Left lung (tissue), 14 donors: ENCODE measurements around the gene C2orf78. TPM values are rescaled to one million over a fixed set of nuclear protein-coding genes. Genes with fewer than 3 reads are reported as not detected.
A peak's percentile ranks its signal among the peaks of the same experiment; 100 is the strongest.
"Not testable (repeated sequence)": the region's sequence is repeated elsewhere in the genome, so short reads cannot be mapped to it uniquely, and the experiment has no call there.

Experiments
- ATAC-seq: fragments of 200-7000 bp; cut with Tn5 transposase; one replicate; pipeline ENCODE4 v1.9.1; 2020; ENCODE audit warnings: moderate library complexity
- DNase-seq, 4 donors: peaks; one replicate each; pipeline ENCODE4 v3.0.0-alpha.2; 2013 to 2020
- H3K27ac ChIP-seq, 2 donors: fragments of 200-600 bp; sonication (generic) in 1 of 2; one replicate each; pipeline versions ENCODE4 v1.5.0 to v1.8.0; 2020 to 2021
- H3K27me3 ChIP-seq, 2 donors: fragments of 200-600 bp; sonication (generic) in 1 of 2; one replicate each; pipeline versions ENCODE4 v1.5.0 to v1.8.0; 2020 to 2021
- H3K36me3 ChIP-seq, 2 donors: fragments of 200-600 bp; sonication (generic) in 1 of 2; one replicate each; pipeline versions ENCODE4 v1.5.0 to v1.8.0; 2020 to 2021
- H3K4me1 ChIP-seq, 2 donors: fragments of 200-600 bp; one replicate each; pipeline ENCODE4 v1.8.0; 2021
- H3K4me3 ChIP-seq, 2 donors: fragments of 200-600 bp; sonication (generic) in 1 of 2; one replicate each; pipeline versions ENCODE4 v1.5.0 to v1.8.0; 2020 to 2021; ENCODE audit warnings: mild to moderate bottlenecking in 1 of 2
- H3K9me3 ChIP-seq, 2 donors: fragments of 200-600 bp; sonication (generic) in 1 of 2; one replicate each; pipeline versions ENCODE4 v1.5.0 to v1.8.0; 2020 to 2021
- CTCF ChIP-seq, 2 donors: fragments of 200-600 bp; sonication (generic) in 1 of 2; IDR thresholded peaks; one replicate each; pipeline versions ENCODE4 v1.5.0 to v1.8.0; 2021; ENCODE audit warnings: antibody characterized with exemption in 2 of 2
- intact Hi-C, 2 donors: fragments of 100-400 bp; cut with DNase I; formaldehyde crosslinking; loops; one replicate each; pipeline versions ENCODE4 v1.11.2 to v1.14.2; 2022
- long read RNA-seq, 12 donors: library from polyadenylated mRNA in 2 of 12; unstranded in 2 of 12; transcript quantifications; one replicate each; pipeline ENCODE4 v2.0.0 and lab custom pipeline, GENCODE V29; 2019 to 2026
- polyA plus RNA-seq, 6 donors: library from polyadenylated mRNA; unstranded; fragments of 120-200 nt; gene quantifications; one replicate each; pipeline ENCODE4 v1.2.1, GENCODE V29; 2013; ENCODE audit not compliant: insufficient read length in 6 of 6
- total RNA-seq, 2 donors: library from RNA; stranded (reverse); fragmentation: NEBNext Ultra II Directional; extraction: Animal tissue kit (Norgen Biotek cat#: 25700); gene quantifications; one replicate each; pipeline ENCODE4 v1.2.1, GENCODE V29; 2021
- donor health status: DM: no; HTN: yes; CAD: no.
- donor health status: DM: no; HTN: no; CAD: no.

C2orf78 gene
- total RNA-seq (not detected), polyA plus RNA-seq (not detected)
- long read RNA-seq, donor 1, result 0 reads
- long read RNA-seq, donor 2, result 0 reads
- long read RNA-seq, donor 3, result 0 reads
- long read RNA-seq, donor 4, result 0 reads
- long read RNA-seq, donor 5, result 0 reads
- long read RNA-seq, donor 6, result 0 reads
- long read RNA-seq, donor 7, result 0 reads
- long read RNA-seq, donor 8, result 0 reads
- long read RNA-seq, donor 9, result 0 reads
- long read RNA-seq, donor 10, result 0 reads
- long read RNA-seq, donor 11, result 0 reads
- long read RNA-seq, donor 12, result 0 reads

GRCh38 chr2:73783883-73784282 lies at the start of gene C2orf78:
C2orf78 (plus strand) TSS chr2:73784183; CDS start chr2:73784310, 127 bp downstream.
- DNase-seq, H3K4me3 ChIP-seq, intact Hi-C loops, H3K36me3 ChIP-seq, H3K27me3 ChIP-seq, H3K27ac ChIP-seq, ATAC-seq, H3K9me3 ChIP-seq: not testable (repeated sequence)
- H3K4me1 ChIP-seq, result peaks cover 1 to 10% of the 10 kb centered on the region in 2 donors

- ATAC-seq (no peak), DNase-seq (no peak)
- Histone ChIP-seq H3K36me3 (peaks cover 0 to 33% of the 10 kb centered on the region in 2 donors), H3K4me1 (peaks cover 10 to 12% of the 10 kb centered on the region in 2 donors), H3K4me3 (peak overlapping the region; percentile 48 to 83), H3K27me3 (no peaks in the 10 kb centered on the region), H3K27ac (peak overlapping the region; percentile 65 to 86), H3K9me3 (no peaks in the 10 kb centered on the region)
- intact Hi-C loops, result no loop called here
- no peak for TF ChIP-seq CTCF (IDR thresholded peaks at IDR 0.05)
These were observed 47.6 kb upstream of the C2orf78 start for GRCh38 chr2:73736378-73736777.

- peak; percentile 100 for ATAC-seq
- Histone ChIP-seq H3K4me3 (peak within 1 kb of the TSS; percentile 48 to 83), H3K27me3 (no peaks in the 10 kb centered on the region), H3K9me3 (no peaks in the 10 kb centered on the region), H3K36me3 (peaks cover 0 to 31% of the 10 kb centered on the region in 2 donors), H3K27ac (peak within 1 kb of the TSS; percentile 65 to 86), H3K4me1 (peaks cover 10 to 12% of the 10 kb centered on the region in 2 donors)
- no peak for TF ChIP-seq CTCF (IDR thresholded peaks at IDR 0.05)
- intact Hi-C loops, result no loop called here
- DNase-seq, result peak; percentile 94 to 97 (median 96)
These were observed 46.9 kb upstream of the C2orf78 start, which contains the start of gene TPRKB for GRCh38 chr2:73736855-73737779. TPRKB (minus strand) TSS chr2:73737345; CDS start chr2:73734569, 2,776 bp downstream.

- no peak for ATAC-seq
- Histone ChIP-seq H3K9me3 (no peaks in the 10 kb centered on the region), H3K4me1 (peaks cover 10 to 12% of the 10 kb centered on the region in 2 donors)
These were observed 44.9 kb upstream of the C2orf78 start for GRCh38 chr2:73739101-73739500.

GRCh38 chr2:73740767-73741166 lies 43.2 kb upstream of the C2orf78 start:
- intact Hi-C loops, result no loop called here
- Histone ChIP-seq H3K27me3 (no peaks in the 10 kb centered on the region), H3K4me3 (no peak overlapping the region), H3K9me3 (no peaks in the 10 kb centered on the region), H3K4me1 (peaks cover 9 to 11% of the 10 kb centered on the region in 2 donors), H3K27ac (no peak overlapping the region), H3K36me3 (peaks cover 0 to 17% of the 10 kb centered on the region in 2 donors)
- DNase-seq, result no peak
- ATAC-seq, result no peak
- no peak for TF ChIP-seq CTCF (IDR thresholded peaks at IDR 0.05)

More at GRCh38 chr2:73739101-73739500, 44.9 kb upstream of the C2orf78 start:
- Histone ChIP-seq H3K4me3 (no peak overlapping the region), H3K36me3 (peaks cover 0 to 15% of the 10 kb centered on the region in 2 donors), H3K27me3 (no peaks in the 10 kb centered on the region), H3K27ac (no peak overlapping the region)
- no peak for DNase-seq
- intact Hi-C loops, result no loop called here
- no peak for TF ChIP-seq CTCF (IDR thresholded peaks at IDR 0.05)
